GM18907 (cell line): ENCODE results near the gene MRPS35.
A peak's percentile ranks its signal among the peaks of the same experiment; 100 is the strongest.
"Not testable (repeated sequence)": the region's sequence is repeated elsewhere in the genome, so short reads cannot be mapped to it uniquely, and the experiment has no call there.

Experiments used
- ATAC-seq: cut with Tn5 transposase; IDR thresholded peaks from one replicate; pipeline ENCODE4 v1.9.1; 2021; ENCODE audit warnings: mild to moderate bottlenecking, moderate library complexity; ENCODE audit not compliant: unreplicated experiment

Gene MRPS35

DNA sequence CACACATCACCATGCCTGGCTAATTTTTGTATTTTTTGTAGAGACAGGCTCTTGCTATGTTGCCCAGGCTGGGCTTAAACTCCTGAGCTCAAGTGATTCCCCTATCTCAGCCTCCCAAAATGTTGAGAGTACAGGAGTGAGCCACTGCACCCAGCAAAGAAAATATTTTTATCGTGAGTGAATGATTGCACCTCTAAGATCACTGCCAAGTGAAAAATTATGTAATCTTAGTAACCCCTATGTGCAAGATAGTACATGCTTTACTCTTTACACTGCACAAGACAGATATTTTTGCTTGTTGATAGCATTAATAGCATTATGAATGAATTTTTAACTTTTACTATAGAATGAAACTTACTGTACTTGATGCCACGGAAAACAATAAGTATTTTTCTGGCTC is 3.4 kb upstream of the MRPS35 start:
- no peak for ATAC-seq

DNA sequence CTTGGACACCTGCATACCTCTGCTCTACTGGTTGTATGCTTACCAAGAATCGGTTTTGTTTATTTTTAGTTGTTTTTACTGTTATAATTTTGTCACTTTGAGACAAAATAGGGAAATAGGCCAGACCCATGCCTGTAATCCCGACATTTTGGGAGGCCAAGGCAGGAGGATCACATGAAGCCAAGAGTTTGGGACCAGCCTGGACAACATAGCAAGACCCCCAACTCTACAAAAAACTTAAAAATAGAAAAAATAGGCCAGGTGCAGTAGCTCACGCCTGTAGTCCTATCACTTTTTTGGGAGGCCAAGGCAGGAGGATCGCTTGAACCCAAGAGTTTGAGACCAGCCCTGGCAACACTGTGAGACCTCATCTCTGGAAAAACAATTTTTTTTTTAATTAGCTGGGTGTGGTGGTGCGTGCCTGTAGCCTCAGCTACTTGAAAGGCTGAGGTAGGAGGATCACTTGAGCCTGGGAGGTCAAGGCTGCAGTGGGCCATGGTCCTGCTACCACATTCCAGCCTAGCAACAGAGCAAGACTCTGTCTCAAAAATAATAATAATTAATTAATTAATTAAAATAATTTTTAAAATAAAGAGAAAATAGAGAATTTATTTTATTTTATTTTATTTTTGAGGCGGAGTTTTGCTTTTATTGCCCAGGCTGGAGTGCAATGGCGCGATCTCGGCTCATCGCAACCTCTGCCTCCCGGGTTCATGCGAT is 1.3 kb upstream of the MRPS35 start:
- no peak for ATAC-seq

DNA sequence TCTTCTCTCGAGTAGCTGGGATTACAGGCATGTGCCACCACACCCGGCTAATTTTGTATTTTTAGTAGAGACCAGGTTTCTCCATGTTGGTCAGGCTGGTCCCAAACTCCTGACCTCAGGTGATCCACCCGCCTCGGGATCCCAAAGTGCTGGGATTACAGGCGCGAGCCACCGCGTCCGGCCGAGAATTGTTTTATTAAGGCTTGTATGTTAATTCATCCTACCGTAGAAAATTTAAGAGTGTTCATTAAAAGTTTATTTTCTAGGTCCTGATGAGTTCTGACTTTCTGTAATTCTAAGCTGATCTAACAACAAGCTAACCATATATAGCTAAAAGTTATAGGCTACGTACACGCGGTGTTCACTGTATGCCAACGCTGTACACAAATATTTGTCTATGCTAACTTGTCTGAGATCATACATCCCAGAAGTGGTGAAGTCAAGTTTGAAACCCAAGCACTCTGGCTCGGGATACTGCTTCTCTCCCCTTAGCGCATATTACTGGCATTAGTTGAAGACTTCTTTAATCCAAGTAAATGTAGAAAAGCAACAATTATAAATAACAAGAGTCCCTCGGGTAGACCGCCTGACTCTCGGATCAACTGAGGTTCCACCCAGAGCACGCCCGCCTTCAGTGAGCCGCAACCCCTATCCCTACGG is 570 bp upstream of the MRPS35 start:
- peak; percentile 47 for ATAC-seq

DNA sequence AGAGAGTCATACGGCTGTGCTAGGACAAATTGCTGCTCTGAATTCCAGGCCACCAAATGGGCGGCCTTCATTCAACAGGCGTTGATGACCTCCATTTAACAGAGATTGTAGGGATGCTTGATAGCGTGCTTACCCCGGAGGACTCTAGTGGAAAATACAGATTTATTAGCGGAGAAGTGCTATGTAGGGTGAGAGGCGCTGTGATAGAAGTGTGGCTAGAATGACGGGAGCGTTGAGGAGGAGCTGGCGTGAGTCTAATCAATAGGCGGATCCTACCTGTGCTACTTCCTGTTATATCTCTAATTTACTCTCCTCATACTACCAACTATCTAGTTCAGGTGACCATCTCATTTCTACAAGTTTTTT is 668 bp downstream of the MRPS35 start:
- ATAC-seq = peak; percentile 24

DNA sequence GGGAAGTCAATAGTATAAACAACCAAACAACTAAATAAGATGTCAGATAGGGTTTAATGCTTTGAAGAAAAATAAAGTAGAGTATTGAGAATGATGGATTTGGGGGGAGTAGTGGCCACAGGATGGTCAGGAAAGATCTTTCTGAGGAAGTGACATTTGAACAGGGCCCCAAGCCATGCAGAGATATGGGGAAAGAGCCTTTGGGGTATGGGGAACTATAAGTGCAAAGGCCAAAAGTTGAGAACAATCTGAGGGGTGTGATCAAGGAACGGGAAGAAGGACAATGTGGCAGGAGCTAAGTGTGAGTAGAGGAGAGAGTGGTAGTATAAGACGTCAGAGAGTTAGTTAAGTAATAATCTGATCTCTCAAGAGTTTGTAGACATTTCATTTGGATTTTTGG is 1.3 kb downstream of the MRPS35 start:
- ATAC-seq = no peak

DNA sequence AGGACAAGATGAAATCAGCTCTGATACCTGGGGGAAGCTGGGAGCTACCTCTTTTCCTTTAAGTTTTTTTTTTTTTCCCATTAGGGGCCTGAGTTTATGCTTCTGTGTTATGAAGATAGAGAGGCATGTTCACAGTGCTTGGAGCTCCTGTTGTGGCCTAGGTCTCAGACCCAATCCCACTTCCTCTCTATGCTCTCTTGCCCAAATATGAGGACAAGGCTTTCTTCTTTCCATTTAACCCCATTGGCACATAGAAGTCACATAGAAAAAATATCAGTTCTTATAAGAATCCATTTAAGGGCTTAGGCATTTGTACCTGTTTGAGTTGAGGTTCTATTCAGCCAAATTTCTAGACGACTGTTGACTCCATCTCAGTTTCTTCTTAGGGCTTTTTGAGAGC is 12.6 kb downstream of the MRPS35 start:
- ATAC-seq = no peak

DNA sequence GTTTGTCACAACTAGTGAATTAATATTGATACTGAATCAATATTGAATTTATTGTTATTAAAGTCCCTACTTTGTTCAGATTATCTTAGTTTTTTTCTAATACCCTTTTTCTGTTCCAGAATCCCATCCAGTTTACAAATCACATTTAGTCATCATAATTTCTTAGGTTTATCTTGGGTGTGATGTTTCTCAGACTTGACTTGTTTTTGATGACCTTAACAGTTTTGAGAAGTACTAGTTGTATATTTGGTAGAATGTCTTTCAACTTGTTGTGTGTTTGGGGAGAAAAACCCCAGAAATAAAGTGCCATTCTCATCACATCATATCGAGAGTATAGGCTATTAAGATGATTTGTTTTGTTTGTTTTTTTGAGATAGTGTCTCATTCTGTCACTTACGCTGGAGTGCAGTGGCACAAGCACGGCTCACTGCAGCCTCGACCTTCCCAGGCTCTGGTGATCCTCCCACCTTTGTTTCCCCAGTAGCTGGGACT is 19.5 kb downstream of the MRPS35 start:
- ATAC-seq = no peak

DNA sequence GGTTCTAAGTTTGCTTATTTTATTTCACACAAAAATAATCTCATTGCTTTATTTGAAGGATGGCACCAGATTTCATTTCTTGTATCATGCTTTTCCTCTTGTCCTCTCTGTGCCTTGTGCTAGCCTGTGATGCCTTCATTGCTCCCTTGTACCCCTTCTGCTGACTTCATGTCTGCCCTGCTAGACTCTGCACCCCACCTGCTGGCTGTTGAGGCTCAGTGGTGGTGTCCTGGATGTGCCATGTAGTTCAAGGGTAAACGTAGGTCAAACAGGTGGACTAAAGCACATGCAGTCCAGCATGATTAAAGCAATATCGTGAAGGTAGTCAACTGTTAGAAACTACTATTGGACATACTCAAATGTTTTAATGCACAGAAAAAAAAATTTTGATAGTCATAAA is 21.6 kb downstream of the MRPS35 start:
- no peak for ATAC-seq

DNA sequence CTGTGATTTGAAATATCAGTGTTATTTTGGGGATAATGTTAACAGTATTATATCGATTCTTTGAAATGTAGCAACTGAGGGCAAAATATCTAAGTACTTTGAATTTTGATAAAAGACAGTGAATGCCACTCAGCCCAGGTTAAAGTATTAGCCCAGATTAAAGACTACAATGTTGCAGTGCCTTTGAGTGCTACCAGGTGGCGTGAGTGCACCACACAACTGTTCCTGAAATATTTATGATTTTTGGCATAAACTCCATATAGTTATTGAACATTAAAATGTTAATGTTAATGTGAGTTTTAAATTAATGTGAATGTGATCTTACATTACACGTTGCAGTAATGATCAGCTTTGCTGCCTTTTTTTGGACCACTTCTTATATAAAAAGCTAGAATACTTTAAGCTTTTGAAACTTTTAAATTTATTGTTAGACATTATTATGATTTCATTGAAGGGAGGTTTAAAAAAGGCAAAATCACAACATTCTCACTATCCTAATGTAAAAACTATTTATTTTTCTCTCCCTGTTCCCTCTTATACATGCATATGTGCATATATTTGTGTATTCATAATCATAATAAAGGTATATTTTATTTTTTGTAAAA is 22.5 kb downstream of the MRPS35 start:
- no peak for ATAC-seq

DNA sequence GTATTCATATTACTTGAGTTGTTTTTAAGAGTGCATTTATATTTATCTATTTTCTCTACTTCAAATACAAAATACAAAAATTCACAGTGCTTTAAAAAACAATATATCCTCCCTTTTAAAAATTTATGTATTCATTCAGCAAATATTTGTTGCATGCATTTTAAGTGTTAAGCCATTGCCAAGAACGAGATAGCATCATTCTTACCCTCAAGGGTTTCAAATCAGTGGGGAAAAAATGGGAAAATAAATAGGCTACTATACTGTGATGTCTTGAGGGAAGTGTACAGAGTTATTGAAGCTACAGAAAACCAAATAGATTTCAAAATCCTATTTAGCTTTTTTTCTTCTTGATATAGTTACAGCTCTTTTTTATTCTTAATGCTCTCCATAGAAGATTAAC is 23.2 kb downstream of the MRPS35 start:
- no peak for ATAC-seq

DNA sequence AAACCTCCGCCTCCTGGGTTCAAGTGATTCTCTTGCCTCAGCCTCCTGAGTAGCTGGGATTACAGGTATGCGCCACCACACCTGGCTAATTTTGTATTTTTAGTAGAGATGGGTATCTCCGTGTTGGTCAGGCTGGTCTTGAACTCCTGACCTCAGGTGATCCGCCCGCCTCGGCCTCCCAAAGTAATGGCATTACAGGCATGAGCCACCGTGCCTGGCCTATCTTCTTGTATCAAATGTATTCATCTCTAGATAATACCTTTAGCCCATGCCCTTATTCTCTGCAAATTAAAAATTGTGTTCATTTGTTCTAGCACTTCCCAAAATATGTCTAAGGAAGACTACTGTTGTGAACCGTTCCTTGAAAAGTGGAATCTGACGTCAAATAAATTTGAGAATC is 23.7 kb downstream of the MRPS35 start:
- not testable (repeated sequence) for ATAC-seq

DNA sequence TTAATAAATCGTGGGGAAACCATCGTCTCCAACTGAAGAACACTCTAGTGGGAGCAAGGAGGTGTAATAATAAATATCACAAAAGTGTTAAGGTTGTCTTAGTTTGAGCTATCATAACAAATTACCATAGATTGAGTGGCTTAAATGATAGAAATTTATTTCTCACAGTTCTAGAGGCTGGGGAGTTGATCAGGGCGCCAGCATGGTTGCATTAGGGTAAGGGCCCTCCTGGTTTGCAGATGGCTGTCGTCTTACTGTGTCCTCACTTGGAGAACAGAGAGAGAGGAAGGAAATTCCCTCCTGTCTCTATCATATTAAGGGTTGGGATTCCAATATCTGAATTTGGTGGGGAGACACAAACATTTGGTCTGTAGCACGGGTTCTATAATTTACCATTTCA is 33.0 kb downstream of the MRPS35 start:
- ATAC-seq = no peak

DNA sequence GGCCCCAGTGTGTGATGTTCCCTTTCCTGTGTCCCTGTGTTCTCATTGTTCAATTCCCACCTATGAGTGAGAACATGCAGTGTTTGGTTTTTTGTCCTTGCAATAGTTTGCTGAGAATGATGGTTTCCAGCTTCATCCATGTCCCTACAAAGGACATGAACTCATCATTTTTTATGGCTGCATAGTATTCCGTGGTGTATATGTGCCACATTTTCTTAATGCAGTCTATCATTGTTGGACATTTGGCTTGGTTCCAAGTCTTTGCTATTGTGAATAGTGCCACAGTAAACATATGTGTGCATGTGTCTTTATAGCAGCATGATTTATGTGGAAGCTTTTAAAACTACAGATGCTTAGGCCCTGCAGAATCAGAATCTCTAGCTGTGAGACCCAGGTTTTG is 35.1 kb downstream of the MRPS35 start:
- ATAC-seq = not testable (repeated sequence)

DNA sequence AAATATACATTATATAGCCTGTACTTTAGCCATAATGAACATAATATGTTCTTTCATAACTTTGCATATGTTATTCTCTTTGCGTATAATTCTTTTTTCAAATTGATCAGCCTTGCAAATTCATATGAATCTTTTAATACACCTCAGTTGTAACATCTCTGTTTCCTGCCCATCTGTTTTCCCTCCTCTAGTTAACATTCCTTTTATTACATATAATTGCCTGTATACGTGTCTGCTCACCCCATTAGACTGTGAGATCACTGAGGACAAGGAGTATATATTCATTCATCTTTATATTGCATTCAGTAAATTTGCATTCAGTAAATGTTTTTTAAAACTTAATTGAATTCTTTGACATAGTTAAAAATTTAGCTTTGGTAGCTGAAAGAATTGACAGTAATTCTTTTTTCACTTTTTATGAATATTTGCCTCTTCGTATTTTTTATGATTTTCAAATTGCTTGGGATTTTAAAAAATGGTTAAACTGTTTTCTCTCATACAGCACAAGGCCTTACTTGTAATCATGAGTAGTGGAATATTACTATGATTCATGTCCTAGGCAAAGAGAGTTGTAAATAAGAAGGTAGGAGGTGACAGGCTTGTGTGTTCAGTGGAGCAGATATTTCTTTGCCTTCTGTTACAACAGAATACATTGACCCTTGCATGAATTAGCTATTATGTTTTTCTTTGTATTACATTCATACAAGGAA is 36.6 kb downstream of the MRPS35 start:
- no peak for ATAC-seq

DNA sequence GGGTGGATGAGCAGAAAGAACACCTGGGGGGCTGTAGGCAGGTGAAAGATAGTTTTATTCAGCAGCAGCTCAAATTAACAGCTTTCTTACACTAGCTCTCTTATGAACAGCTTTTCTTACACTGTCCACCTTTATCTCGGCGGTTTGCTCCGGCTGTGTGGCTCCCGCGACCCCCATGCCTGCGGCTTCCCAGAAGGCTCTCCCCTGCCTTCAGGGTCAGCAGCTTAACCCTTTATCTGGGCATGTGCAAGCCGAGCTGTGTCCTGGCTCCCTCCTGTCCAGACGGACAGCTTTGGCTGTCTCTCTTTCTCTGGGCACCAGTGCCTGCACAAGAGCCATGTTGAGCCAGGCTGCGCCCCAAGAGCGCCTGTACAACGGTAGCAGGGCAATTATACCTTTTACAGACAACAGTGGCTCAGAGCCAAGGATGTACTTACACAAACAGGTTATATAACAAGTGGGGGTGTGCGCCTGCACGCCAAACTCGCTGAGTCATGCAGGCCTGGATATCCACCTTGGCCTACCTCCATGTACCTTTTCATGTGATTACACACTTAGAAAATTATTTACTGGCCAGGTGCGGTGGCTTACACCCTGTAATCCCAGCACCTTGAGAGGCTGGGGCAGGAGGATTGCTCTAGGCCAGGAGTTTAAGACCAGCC is 40.9 kb downstream of the MRPS35 start:
- no peak for ATAC-seq

DNA sequence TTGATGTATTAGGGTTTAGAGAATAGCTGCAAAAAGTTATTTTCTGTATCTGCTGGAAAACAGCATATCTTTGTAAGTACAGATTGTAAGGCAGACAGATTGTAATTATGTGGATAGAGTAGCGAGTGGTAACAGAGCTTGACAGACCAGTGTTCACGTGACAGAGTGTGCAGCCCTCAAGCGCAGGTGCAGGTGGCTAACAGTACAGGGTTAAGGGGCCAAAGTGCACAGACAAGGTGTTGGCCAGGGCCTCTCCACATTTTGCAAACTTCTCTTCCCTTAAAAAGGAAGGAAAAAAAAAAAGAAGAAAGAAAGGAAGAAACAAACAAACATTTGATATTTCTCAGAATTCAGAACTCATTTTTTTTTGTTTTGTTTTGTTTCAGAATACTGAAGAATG is 44.2 kb downstream of the MRPS35 start:
- ATAC-seq = no peak

DNA sequence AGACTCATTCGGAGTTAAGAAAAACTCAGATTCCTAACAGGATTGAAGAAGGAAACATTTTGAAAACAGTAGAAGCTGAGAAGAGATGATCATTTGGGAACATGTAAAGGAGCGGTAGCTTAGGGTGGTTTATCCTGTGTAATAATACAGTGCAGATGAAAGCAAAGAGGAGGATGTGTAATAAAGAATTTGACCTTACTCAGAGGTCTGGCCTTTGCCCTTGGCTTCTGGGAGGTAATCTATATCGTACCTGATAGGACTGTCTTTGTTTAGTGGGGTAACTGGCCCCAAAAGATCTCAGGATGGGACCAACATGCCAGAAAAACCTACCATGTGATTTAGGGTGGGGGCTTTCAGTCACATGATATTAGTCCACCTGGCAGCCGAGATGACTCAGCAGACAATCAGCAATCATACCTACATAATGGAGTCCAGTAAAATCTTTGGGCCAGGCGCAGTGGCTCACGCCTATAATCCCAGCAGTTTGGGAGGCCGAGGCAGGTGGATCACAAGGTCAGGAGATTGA is 46.1 kb downstream of the MRPS35 start:
- ATAC-seq = no peak

DNA sequence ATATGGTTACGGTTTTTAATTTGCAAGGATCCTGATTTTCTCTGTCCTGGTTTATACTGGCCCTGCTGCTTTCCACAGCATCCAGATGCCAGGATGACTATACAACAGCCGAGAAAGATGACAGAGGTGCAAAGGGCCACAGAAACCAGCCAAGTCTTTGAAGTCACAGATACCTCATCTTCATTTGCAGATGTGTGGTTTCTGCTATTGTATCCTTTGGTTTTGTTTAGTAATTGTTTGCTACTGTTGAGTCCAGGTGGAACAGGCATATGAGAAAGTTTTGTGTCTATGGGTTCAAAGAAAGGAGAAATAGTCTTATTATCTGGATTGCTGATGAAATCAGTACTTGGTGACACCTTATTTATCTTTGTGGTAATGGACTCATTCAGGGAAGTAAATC is 52.1 kb downstream of the MRPS35 start:
- no peak for ATAC-seq

DNA sequence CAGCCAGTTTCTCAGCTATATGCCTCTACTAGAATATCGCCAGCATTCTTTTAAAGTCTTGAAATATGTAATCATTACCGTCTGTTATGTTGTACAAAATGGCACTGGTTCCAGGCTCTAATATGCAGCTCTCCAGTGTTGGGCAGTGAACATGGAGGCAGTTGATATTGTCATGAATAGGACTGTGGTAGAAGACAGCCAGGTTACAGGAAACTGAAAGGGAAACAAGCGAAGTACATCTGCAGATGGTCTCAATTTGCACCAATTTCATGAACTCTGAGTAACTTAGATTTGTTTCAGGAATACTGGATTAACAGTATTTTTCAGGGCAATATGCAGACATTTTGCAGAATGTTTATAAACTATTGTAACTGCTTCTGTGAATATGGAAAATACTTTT is 56.0 kb downstream of the MRPS35 start:
- no peak for ATAC-seq

DNA sequence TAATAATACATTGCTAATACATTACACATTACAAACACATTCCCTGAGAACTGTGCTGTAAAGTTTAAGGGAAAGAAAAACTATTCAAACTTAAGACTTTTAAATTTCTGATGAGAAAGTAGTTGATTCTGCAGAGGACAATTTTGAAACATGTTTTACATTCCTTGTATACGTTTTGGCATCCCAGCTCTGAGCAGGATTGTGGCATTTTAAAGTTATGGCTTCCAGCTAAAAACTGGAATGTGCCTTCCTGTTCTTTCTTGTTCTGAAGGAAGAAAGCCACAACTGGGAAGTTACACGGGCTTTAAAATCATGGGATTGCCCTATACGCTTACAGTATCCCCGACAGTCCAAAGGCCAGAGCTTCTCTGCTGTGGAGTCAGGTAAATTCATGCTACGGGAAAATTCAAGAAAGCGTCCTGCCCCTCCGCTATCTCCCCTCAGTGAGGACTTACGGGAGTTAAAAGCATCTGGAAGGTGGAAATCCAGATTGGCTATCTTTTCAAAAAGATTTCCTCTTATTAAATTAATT is 58.6 kb downstream of the MRPS35 start:
- ATAC-seq = no peak
